ENCODE data around the gene NRCAM.

NRCAM gene

GRCh38 chr7:108112683-108113082 is 343.6 kb downstream of the NRCAM start:
- CTCF ChIA-PET = interaction anchor here (0.6 to 1.9 kb wide), 4 partner anchors 16 to 111 kb away, joined by 3 to 10 read pairs (median 3); no protein-coding TSS in a partner anchor
- DNase-seq (ENCODE audit: low spot score) = no peak
- POLR2A ChIA-PET (ENCODE audit: low non-redundant PET) = no interaction called here
- no peak for TF ChIP-seq CTCF (conservative IDR thresholded peaks at IDR 0.05; ENCODE audit: low read depth)
- H3K27ac ChIP-seq = no peak overlapping the region

GRCh38 chr7:108109221-108109908 is 346.9 kb downstream of the NRCAM start:
- H3K27ac ChIP-seq = no peak overlapping the region
- peak; percentile 11 for DNase-seq (ENCODE audit: low spot score)
- peak; percentile 51 for TF ChIP-seq CTCF (conservative IDR thresholded peaks at IDR 0.05; ENCODE audit: low read depth)
- CTCF ChIA-PET = interaction anchor here (0.6 to 1.6 kb wide), 4 partner anchors 13 to 129 kb away, joined by 3 to 9 read pairs (median 4); no protein-coding TSS in a partner anchor
- POLR2A ChIA-PET (ENCODE audit: low non-redundant PET) = no interaction called here

- no peak overlapping the region for H3K27ac ChIP-seq
- ChIA-PET POLR2A (ENCODE audit: low non-redundant PET) (no interaction called here), CTCF (interaction anchor here (1.3 kb wide), 1 partner anchor 14 kb away, joined by 3 read pairs; no protein-coding TSS in a partner anchor)
- TF ChIP-seq CTCF (conservative IDR thresholded peaks at IDR 0.05; ENCODE audit: low read depth) = no peak
- DNase-seq (ENCODE audit: low spot score) = no peak
Measured at GRCh38 chr7:108108131-108108530, 348.1 kb downstream of the NRCAM start.

- ChIA-PET CTCF (no interaction called here), POLR2A (ENCODE audit: low non-redundant PET) (no interaction called here)
- TF ChIP-seq CTCF (conservative IDR thresholded peaks at IDR 0.05; ENCODE audit: low read depth) = no peak
- no peak for DNase-seq (ENCODE audit: low spot score)
- no peak overlapping the region for H3K27ac ChIP-seq
Measured at GRCh38 chr7:108104324-108104723, 351.9 kb downstream of the NRCAM start.

- no peak overlapping the region for H3K27ac ChIP-seq
- DNase-seq (ENCODE audit: low spot score) = no peak
- no peak for TF ChIP-seq CTCF (conservative IDR thresholded peaks at IDR 0.05; ENCODE audit: low read depth)
- POLR2A ChIA-PET (ENCODE audit: low non-redundant PET) = no interaction called here
- CTCF ChIA-PET = no interaction called here
Measured at GRCh38 chr7:108103558-108104298, 352.5 kb downstream of the NRCAM start.

GRCh38 chr7:108102671-108103312 is 353.4 kb downstream of the NRCAM start:
- H3K27ac ChIP-seq = no peak overlapping the region
- TF ChIP-seq CTCF (conservative IDR thresholded peaks at IDR 0.05; ENCODE audit: low read depth) = no peak
- POLR2A ChIA-PET (ENCODE audit: low non-redundant PET) = no interaction called here
- CTCF ChIA-PET = interaction anchor here (0.6 to 0.8 kb wide), 3 partner anchors 43 to 1087 kb away, joined by 3 to 4 read pairs (median 3); no protein-coding TSS in a partner anchor
- DNase-seq (ENCODE audit: low spot score) = no peak

Data from RWPE1 (cell line).